PFSK-1 (cell line): Measurements from ENCODE around the gene CLEC4G.

Experiments used
- FOXP2 ChIP-seq: optimal IDR thresholded peaks from 2 replicates; pipeline ENCODE3; 2011; ENCODE audit warnings: borderline replicate concordance, control low read depth, inconsistent platforms; ENCODE audit not compliant: insufficient read depth; ENCODE audit errors: extremely low read length, extremely low read depth
- POLR2AphosphoS5 ChIP-seq: IDR thresholded peaks from 2 replicates; pipeline ENCODE4 v1.6.1; 2012; ENCODE audit warnings: low read depth, mild to moderate bottlenecking, control low read depth, low read length, moderate library complexity
- REST ChIP-seq, 2 experiments: IDR thresholded peaks; 2 replicates each; pipeline versions ENCODE4 v1.6.1 to v1.8.0; 2011 to 2012; ENCODE audit warnings: low read depth in 2 of 2, low read length in 2 of 2, control low read depth in 1 of 2, inconsistent platforms in 1 of 2, mild to moderate bottlenecking in 1 of 2, moderate library complexity in 1 of 2; ENCODE audit not compliant: insufficient read depth in 1 of 2
- SIN3A ChIP-seq: IDR thresholded peaks from 2 replicates; pipeline ENCODE4 v1.6.1; 2012; ENCODE audit warnings: mild to moderate bottlenecking, low read length, moderate library complexity, borderline replicate concordance; ENCODE audit not compliant: insufficient read depth
- TAF1 ChIP-seq: IDR thresholded peaks from 2 replicates; pipeline ENCODE4 v1.6.1; 2012; ENCODE audit warnings: low read length, control low read depth, borderline replicate concordance; ENCODE audit not compliant: insufficient read depth

Gene CLEC4G

GRCh38 chr19:7757358-7757757 is 25.4 kb upstream of the CLEC4G start:
- TF ChIP-seq REST (IDR thresholded peaks at IDR 0.05; ENCODE audit: insufficient read depth in 1 of 2, low read depth in 2 of 2, low read length in 2 of 2) (no peak), SIN3A (no peak), POLR2AphosphoS5 (no peak), FOXP2 (no peak), TAF1 (no peak)

GRCh38 chr19:7756258-7756657 is 24.3 kb upstream of the CLEC4G start:
- TF ChIP-seq FOXP2 (no peak), POLR2AphosphoS5 (no peak)

- TF ChIP-seq SIN3A (no peak), FOXP2 (no peak), TAF1 (no peak), POLR2AphosphoS5 (no peak), REST (IDR thresholded peaks at IDR 0.05; ENCODE audit: insufficient read depth in 1 of 2, low read depth in 2 of 2, low read length in 2 of 2) (no peak)
These were observed 19.4 kb upstream of the CLEC4G start for GRCh38 chr19:7751157-7751783.

GRCh38 chr19:7748756-7749155 is 16.8 kb upstream of the CLEC4G start:
- TF ChIP-seq REST (IDR thresholded peaks at IDR 0.05; ENCODE audit: insufficient read depth in 1 of 2, low read depth in 2 of 2, low read length in 2 of 2) (no peak), POLR2AphosphoS5 (no peak), SIN3A (no peak), TAF1 (no peak), FOXP2 (no peak)

- TF ChIP-seq FOXP2 (no peak), SIN3A (no peak), REST (IDR thresholded peaks at IDR 0.05; ENCODE audit: insufficient read depth in 1 of 2, low read depth in 2 of 2, low read length in 2 of 2) (no peak)
These were observed 16.3 kb upstream of the CLEC4G start for GRCh38 chr19:7748171-7748570.
